ENCODE measurements around the gene AGAP1.

AGAP1 gene

GRCh38 chr2:235690082-235690808, 196.4 kb downstream of the AGAP1 start:
- DNase-seq (ENCODE audit: low spot score): no peak

DNA sequence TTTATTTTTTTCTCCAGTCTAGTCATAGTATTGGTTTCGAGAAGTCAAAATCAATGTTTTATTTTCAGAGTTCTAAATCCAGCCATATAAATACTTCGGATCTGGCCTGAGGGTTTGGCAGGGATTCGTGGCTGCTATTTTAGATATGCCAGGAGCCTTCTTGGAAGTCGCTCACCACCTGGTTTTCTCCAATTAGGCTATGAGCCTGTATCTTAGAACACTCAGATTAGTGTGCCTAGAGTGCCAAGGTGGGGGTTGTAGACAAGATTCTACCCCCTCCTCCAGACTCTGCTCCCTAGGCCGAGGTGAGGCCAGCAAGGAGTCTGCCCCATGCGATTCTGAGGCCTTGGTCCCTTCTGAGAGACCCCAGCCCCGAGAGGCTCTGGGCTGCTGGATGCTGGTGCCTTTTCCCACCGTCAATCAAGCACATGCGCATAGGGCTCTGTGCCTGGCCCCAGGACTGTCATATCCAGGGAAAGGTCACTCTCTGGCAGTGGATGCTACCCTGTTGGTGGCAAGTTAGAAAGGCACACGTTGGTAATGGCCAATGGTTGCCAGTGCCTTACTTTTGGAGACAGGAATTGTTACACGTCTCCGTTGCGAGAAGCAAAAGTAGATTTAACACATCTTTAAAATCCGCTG, 197.1 kb downstream of the AGAP1 start:
- no peak for DNase-seq (ENCODE audit: low spot score)

GRCh38 chr2:235692076-235692475, 198.2 kb downstream of the AGAP1 start:
- DNase-seq (ENCODE audit: low spot score): no peak

- DNase-seq (ENCODE audit: low spot score): no peak
Observed at GRCh38 chr2:235692671-235693171, 198.9 kb downstream of the AGAP1 start.

GRCh38 chr2:235693279-235693678, 199.4 kb downstream of the AGAP1 start:
- no peak for DNase-seq (ENCODE audit: low spot score)

DNA sequence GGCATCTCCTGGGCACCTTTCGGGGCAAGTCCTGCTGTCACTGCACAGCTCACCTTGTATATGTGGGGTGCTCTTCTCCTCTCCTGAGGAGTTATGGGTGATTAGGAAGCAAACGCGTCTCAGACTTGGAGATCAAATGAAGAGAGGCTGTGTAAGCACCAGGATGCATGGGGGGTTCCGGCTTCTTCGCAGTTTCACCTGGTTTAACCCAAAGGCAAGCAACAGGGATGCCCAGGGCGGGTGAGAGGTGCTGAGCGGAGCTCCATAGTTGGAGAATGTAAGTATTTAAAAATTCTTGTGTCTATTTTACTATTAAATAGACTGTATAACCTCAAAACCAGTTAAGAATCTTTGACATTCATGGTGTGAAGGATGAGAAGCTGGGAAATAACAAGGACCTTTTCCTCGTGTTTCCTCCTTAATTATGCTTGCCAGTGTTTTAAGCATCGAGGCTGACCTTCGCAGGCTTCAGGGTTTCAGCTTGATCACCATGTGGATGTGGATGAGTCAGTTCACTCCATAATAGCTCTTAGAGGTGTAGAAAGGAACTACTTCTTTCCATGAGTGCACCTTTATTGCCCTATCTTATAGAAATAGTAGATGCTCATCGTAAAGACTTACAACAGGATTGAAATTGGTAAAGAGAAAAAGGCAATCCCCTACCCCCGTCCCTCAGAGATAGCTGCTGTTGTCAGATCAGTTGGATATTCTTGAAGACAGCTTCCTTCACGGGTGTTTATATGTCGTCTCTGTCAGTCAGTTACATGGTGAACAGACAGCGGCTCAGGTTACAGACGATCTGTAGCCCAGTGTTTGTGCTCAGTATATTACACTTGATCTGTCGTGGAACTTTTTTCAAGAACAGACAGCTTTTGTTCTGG, 201.1 kb downstream of the AGAP1 start:
- DNase-seq (ENCODE audit: low spot score): no peak

- DNase-seq (ENCODE audit: low spot score): no peak
Observed at GRCh38 chr2:235695602-235695895, 201.7 kb downstream of the AGAP1 start.

- no peak for DNase-seq (ENCODE audit: low spot score)
Observed at GRCh38 chr2:235697041-235697440, 203.2 kb downstream of the AGAP1 start.

DNA sequence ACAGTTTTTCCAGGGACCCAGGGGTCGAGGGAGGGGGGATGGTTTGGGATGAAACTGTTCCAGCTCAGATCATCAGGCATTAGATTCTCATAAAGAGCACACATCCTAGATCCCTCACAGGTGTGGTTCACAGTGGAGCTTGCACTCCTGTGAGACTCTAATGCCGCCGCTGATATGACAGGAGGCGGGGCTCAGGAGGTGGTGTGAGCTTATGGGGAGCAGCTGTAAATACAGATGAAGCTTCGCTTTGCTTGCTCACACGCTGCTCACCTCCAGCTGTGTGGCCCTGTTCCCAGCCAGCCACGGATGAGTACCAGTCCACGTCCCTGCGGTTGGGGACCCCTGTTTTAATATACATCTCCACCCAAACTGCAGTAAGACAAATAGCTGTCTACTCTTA, 204.2 kb downstream of the AGAP1 start:
- DNase-seq (ENCODE audit: low spot score): no peak

DNA sequence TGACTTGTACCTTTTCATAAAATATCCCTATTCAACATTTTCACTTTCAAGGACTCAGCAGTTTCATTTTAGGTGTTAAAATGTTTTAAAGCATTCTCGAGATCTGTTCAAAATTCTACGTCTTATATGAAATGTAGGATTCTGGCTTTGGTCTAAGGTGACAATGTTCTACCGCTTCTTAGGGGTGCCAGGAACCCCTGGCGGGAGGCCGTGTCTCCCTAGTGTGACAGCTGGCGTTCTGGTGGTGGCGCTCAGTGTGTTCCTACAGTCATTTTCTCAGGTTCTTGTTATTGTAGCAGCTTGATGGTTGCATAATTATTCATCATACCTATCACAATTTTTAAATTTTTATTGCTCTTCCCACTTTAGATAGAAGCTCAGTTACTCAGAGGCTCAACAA, 204.6 kb downstream of the AGAP1 start:
- no peak for DNase-seq (ENCODE audit: low spot score)

DNA sequence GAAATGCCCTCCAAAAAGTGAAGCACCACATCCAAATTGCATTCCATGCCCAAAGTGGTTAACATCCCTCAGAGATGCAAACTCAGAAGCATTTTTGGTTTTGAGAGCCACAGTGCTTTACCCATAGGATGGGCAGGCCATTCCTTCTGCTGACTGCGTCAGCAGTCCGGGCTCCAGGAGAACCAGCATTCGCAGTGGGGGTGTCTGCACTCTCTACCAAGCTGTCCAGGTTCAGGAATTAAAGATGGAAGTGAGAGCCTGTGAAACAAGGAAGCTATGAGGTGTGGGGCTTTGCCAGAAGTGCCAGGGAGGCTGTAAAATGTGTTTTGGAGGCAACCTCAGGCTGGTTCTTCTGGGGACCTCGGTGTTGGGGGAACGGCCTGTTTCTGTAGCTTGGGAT, 205.7 kb downstream of the AGAP1 start:
- no peak for DNase-seq (ENCODE audit: low spot score)

DNA sequence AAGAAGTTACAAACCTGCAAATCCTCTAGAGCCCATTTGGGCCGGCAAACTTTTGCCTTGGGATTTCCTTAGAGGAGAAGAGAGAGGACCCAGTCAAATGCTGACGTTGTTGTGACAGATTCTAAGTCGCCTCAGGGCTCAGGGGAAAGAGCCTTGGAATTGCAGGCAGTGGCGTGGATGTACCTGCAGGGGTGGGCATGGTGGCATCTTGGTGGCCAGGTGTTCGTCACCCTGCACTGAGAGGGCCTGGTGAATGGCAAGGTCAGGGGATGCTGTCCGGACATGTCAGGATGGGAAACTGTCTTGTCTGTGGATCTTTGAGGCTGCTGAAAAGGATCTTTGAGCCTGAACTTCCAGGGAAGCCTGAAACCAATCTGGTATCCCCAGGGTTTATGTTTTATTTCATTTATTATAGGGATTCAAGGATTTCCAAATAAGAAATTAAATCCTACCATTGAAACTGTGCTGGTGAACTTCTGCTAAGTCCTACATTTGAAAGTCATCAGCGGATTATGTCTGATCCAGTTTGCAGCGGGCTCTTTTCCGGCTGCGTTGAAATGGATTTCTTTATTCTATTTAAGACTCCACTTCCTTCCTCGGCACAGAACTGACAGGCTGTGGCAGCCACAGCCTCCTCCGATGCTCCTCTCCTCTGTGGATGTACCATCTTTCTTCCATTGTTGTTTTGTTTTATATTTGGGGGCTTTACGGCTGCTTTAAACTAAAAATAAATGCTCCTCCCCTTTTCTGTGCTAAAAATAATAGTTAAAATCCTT, 207.6 kb downstream of the AGAP1 start:
- DNase-seq (ENCODE audit: low spot score): no peak

DNA sequence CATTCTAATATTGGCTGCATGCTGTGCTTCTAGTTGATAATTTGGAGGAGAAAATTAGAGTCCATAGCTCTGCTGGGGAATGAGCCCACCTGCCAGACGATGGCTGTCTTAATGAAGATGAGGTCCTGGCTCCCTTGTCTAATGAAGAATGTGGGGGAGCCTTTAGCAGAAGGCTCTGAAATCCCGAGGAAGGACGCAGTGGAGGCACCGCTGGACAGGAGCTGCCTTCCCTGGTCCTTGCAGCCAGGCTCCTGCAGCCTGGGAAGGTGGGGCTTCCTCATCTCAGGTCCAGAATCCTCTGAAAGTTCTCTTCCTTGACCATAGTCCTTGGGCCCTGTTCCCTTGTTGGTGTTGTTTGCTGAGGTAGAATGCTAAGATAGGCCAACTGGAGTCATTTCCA, 208.3 kb downstream of the AGAP1 start:
- no peak for DNase-seq (ENCODE audit: low spot score)

DNA sequence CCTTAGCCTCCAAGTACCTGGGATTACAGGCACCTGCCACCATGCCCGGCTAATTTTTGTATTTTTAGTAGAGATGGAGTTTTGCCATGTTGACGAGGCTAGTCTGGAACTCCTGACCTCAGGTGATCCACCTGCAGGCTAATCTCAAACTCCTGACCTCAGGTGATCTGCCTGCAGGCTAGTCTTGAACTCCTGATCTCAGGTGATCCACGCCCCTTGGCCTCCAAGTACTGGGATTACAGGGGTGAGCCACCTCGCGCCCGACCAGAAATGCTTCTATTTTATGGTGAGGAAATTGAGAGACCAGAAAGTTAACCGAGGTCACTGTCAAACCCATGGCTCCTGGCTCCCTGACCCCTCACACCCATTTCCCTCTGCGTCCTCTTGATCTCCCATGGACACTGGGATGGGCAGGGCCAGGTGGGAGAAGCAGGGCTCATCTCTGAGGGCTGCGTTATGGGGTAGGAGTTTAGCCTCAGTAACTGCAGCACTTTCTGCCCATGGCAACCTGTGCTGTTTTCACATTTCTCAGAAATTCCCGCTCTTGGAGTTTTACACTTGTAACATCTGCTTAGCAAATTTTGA, 210.0 kb downstream of the AGAP1 start:
- DNase-seq (ENCODE audit: low spot score): no peak

- DNase-seq (ENCODE audit: low spot score): no peak
Observed at GRCh38 chr2:235705296-235705695, 211.5 kb downstream of the AGAP1 start.

GRCh38 chr2:235706506-235706905, 212.7 kb downstream of the AGAP1 start:
- no peak for DNase-seq (ENCODE audit: low spot score)

DNA sequence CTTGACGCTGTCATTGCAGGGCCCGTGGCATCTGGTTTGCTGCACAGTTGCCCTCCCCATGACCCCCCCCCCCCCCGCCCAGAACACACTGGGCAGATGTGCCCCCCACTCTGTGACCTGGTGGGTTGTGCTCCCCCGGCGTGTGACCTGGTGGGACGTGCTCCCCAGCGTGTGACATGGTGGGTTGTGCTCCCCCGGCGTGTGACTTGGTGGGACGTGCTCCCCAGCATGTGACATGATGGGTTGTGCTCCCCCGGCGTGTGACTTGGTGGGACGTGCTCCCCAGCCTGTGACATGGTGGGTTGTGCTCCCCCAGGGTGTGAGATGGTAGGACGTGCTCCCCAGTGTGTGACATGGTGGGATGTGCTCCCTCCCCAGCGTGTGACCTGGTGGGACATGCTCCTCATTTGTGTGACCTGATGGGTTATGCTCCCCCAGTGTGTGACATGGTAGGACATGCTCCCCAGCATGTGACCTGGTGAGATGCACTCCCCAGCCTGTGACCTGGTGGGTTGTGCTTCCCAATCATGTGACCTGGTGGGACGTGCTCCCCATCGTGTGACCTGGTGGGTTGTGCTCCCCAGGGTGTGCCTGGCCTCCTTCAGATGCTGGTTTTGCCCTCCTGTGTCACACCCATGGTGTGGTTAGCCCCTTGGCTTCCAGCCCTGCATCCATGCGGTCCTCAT, 213.7 kb downstream of the AGAP1 start:
- DNase-seq (ENCODE audit: low spot score): no peak

DNA sequence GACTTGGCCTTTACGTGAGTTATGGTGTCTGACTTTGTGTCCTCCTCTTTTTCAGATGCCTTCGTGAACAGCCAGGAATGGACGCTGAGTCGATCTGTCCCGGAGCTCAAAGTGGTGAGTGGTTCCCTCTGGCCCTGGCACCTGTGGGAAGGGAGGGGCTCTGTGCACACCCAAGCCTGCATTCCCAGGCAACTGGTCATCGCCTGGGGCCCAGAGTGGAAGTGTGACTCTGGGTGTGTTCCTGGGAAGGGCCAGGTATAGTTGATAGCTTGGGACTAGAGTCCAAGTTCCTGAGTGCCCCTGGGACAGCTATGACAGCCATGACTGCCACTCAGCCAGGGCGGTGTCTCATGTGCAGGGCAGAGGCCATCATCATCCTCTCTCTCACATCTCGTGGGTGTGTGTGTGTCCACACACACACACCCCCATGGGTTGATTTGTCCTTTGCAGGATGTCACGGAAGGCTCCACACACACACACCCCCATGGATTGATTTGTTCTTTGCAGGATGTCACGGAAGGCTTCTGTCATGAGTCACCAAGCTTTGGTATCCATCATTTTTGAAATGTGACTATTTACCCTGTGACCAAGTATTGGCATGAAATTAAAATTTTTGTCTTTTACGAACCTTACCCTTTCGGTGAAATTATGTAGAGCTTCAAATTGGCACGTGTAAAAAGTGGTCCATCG, 215.4 kb downstream of the AGAP1 start:
- no peak for DNase-seq (ENCODE audit: low spot score)

- no peak for DNase-seq (ENCODE audit: low spot score)
Observed at GRCh38 chr2:235709969-235710879, 216.4 kb downstream of the AGAP1 start.

DNA sequence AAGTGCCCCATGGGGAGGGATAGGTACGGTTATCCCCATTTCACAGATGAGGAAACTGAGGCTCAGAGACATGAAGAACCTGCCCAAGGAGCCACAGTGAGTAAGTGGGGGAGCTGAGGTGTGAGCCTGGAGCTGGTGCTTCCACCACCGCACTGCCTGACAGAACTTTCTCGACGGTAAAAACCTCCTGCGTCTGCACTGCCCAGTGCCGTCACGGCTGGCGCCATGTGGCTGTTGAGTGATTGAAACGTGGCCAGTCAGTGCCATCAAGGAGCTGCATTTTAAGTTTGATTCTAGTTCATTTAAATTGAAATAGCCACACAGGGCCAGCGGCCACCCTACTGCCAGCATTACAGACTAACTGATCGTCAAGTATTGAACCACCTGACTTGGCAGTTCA, 217.1 kb downstream of the AGAP1 start:
- DNase-seq (ENCODE audit: low spot score): no peak

Measured in activated CD4-positive, alpha-beta T cell treated with anti-CD3 and anti-CD28 coated beads, Interleukin-2, Interleukin-4, amounts not matched to agents 100 ng/mL and 50 ng/mL, durations not matched to agents 16 hours and 8 hours (primary cell).